Natural killer cell (primary cell): ENCODE measurements around the gene IL17REL. TPM values are rescaled to one million over a fixed set of nuclear protein-coding genes. Genes with fewer than 3 reads are reported as not detected.

Experiments used
- ATAC-seq, 3 donors: fragments of 150-1000 bp in 2 of 3; fragments of 200-7000 bp in 1 of 3; cut with Tn5 transposase; 1 replicate in 1 of 3; 2 replicates in 2 of 3; pipeline ENCODE4 v1.10.0; 2021; ENCODE audit warnings: mild to moderate bottlenecking in 2 of 3, moderate library complexity in 2 of 3
- DNase-seq, 2 donors: peaks; one replicate each; pipeline versions ENCODE4 v3.0.0 to v3.0.0-alpha.2; 2013 to 2021; ENCODE audit warnings: mixed read lengths in 1 of 2
- H3K27ac ChIP-seq: one replicate; pipeline ENCODE4 v1.5.1; 2013; ENCODE audit warnings: mild to moderate bottlenecking, low read length
- H3K27me3 ChIP-seq: one replicate; pipeline ENCODE4 v1.6.1; 2013; ENCODE audit warnings: low read length; ENCODE audit not compliant: control insufficient read depth, insufficient read depth
- H3K36me3 ChIP-seq: one replicate; pipeline ENCODE4 v1.6.1; 2013; ENCODE audit warnings: low read length; ENCODE audit not compliant: control insufficient read depth, insufficient read depth
- H3K4me1 ChIP-seq: one replicate; pipeline ENCODE4 v1.6.1; 2013; ENCODE audit warnings: low read length; ENCODE audit not compliant: control insufficient read depth, insufficient read depth
- H3K4me3 ChIP-seq: one replicate; pipeline ENCODE4 v1.5.1; 2013; ENCODE audit warnings: low read length
- H3K9me3 ChIP-seq: one replicate; pipeline ENCODE4 v1.6.1; 2013; ENCODE audit warnings: low read length; ENCODE audit not compliant: control insufficient read depth, insufficient read depth
- H3K27ac Mint-ChIP-seq, 2 donors: one replicate each; pipeline ENCODE4 v1.8.0; 2022; ENCODE audit warnings: mild to moderate bottlenecking in 2 of 2, mixed read lengths in 2 of 2, moderate library complexity in 1 of 2
- H3K27me3 Mint-ChIP-seq, 2 donors: one replicate each; pipeline ENCODE4 v1.8.0; 2022; ENCODE audit warnings: low read depth in 2 of 2, mixed read lengths in 2 of 2
- H3K36me3 Mint-ChIP-seq: one replicate; pipeline ENCODE4 v1.8.0; 2022; ENCODE audit warnings: mixed read lengths
- H3K4me1 Mint-ChIP-seq, 2 donors: one replicate each; pipeline ENCODE4 v1.8.0; 2022; ENCODE audit warnings: mixed read lengths in 2 of 2
- H3K4me3 Mint-ChIP-seq: one replicate; pipeline ENCODE4 v1.8.0; 2022; ENCODE audit warnings: mild to moderate bottlenecking, moderate library complexity, mixed read lengths
- H3K9me3 Mint-ChIP-seq, 2 donors: one replicate each; pipeline ENCODE4 v1.8.0; 2022; ENCODE audit warnings: mixed read lengths in 2 of 2
- CTCF ChIP-seq: fragments of 200-600 bp; IDR thresholded peaks from one replicate; pipeline ENCODE4 v1.8.0; 2022; ENCODE audit warnings: antibody characterized with exemption
- WGBS: methylation state at CpG from one replicate; pipeline ENCODE4 v1.1.7; 2013; ENCODE audit warnings: missing lambda C conversion rate; ENCODE audit not compliant: insufficient coverage; 5-methylcytosine and 5-hydroxymethylcytosine counted together
- intact Hi-C: fragments of 100-400 bp; cut with micrococcal nuclease; formaldehyde crosslinking; loops from one replicate; pipeline ENCODE4 v1.14.2; 2022
- total RNA-seq, 4 donors: library from RNA; stranded (reverse); fragments of 120-200 nt in 1 of 4; gene quantifications; one replicate each; pipeline versions ENCODE4 v1.2.3 to v1.2.4, GENCODE V29; 2013 to 2022

Gene IL17REL
- total RNA-seq, 3 donors from 2014 or later (not counting 1 experiment from before 2014, with no cell fraction given): not detected

- intact Hi-C loops: no loop called here
Observed at GRCh38 chr22:49955581-49956417, 56.8 kb downstream of the IL17REL start.

GRCh38 chr22:49954991-49955580 lies 57.5 kb downstream of the IL17REL start:
- Mint-ChIP-seq H3K27me3 (no peaks in the 10 kb centered on the region), H3K4me3 (no peak overlapping the region), H3K9me3 (no peaks in the 10 kb centered on the region), H3K36me3 (no peaks in the 10 kb centered on the region), H3K4me1 (peaks cover 0 to 10% of the 10 kb centered on the region in 2 donors), H3K27ac (no peak overlapping the region)
- peaks cover 15% of the 10 kb centered on the region for H3K4me1 ChIP-seq
- no peaks in the 10 kb centered on the region for H3K27me3 ChIP-seq
- no peak overlapping the region for H3K4me3 ChIP-seq
- DNase-seq (no peak), ATAC-seq (no peak)
- intact Hi-C loops: no loop called here
- no peak for TF ChIP-seq CTCF
- no peaks in the 10 kb centered on the region for H3K36me3 ChIP-seq
- no peaks in the 10 kb centered on the region for H3K9me3 ChIP-seq
- WGBS: 89% methylated on average over 15 of the region's 15 CpGs
- H3K27ac ChIP-seq: no peak overlapping the region

More at GRCh38 chr22:49955581-49956417, 56.8 kb downstream of the IL17REL start:
- Histone ChIP-seq H3K4me3 (no peak overlapping the region), H3K9me3 (no peaks in the 10 kb centered on the region), H3K27ac (no peak overlapping the region), H3K27me3 (no peaks in the 10 kb centered on the region), H3K36me3 (no peaks in the 10 kb centered on the region), H3K4me1 (peaks cover 15% of the 10 kb centered on the region)
- Mint-ChIP-seq H3K27ac (no peak overlapping the region), H3K27me3 (no peaks in the 10 kb centered on the region), H3K36me3 (no peaks in the 10 kb centered on the region), H3K9me3 (no peaks in the 10 kb centered on the region), H3K4me3 (no peak overlapping the region), H3K4me1 (peaks cover 0 to 10% of the 10 kb centered on the region in 2 donors)
- ATAC-seq (no peak), DNase-seq (no peak)
- no peak for TF ChIP-seq CTCF
- WGBS: 91% methylated on average over 22 of the region's 22 CpGs

GRCh38 chr22:49954354-49954753 lies 58.2 kb downstream of the IL17REL start:
- Histone ChIP-seq H3K4me1 (peaks cover 9% of the 10 kb centered on the region), H3K9me3 (no peaks in the 10 kb centered on the region), H3K27me3 (no peaks in the 10 kb centered on the region), H3K4me3 (no peak overlapping the region), H3K27ac (no peak overlapping the region), H3K36me3 (no peaks in the 10 kb centered on the region)
- TF ChIP-seq CTCF: no peak
- ATAC-seq (no peak), DNase-seq (no peak)
- no peaks in the 10 kb centered on the region for H3K9me3 Mint-ChIP-seq
- no peak overlapping the region for H3K27ac Mint-ChIP-seq
- intact Hi-C loops: no loop called here
- 91% methylated on average over 8 of the region's 8 CpGs for WGBS
- H3K27me3 Mint-ChIP-seq: no peaks in the 10 kb centered on the region
- H3K36me3 Mint-ChIP-seq: no peaks in the 10 kb centered on the region
- no peak overlapping the region for H3K4me3 Mint-ChIP-seq
- H3K4me1 Mint-ChIP-seq: peaks cover 0 to 6% of the 10 kb centered on the region in 2 donors
